ENCODE measurements around the gene RIN1. TPM values are rescaled to one million over a fixed set of nuclear protein-coding genes. Genes with fewer than 3 reads are reported as not detected.
A peak's percentile ranks its signal among the peaks of the same experiment; 100 is the strongest.

RIN1 gene
- total RNA-seq, 1 donor from 2014 or later, result 0.86 TPM

DNA sequence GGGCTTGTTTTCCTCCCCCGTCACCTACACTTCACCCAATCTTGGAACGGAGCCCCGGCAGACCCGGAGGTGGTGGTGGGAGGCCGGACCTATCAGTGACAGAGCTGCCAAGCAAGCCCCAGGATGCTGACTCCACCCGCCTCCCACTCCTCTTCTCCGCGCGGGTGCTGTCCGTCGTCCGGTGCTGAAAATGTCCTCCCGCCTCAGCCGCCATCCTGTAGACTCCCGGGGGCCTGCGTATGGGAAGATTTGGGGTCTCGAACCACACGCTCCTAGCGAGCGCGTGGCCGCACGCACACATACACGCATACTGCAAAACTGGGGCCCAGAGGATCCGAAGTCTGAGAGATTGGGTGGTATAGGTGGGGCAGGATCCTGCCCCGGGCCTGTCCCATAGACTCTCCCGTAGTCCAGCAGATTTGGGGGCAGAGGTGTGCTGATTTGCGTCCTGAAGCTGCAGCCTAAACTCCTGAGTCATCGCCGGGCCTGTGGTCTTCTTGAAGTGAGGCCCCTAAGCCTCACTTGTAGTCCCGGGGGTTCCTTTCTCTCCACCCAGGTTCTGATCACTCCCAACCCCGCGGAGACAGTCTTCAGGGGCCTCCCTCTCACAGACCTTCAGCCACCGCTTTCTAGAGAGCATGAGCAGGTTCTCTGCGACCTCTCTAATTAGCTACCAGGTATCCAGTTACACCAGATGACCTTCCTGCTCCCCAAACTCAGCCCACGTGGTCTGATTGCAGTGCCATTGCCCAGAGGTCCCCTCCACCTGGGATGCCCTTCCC lies 46.5 kb downstream of the RIN1 start:
- peak overlapping the region; percentile 99 for H3K27ac Mint-ChIP-seq
- H3K4me3 Mint-ChIP-seq, result peak overlapping the region; percentile 95
- intact Hi-C loops (cut with micrococcal nuclease), result loop anchor here (1.0 to 2.0 kb wide), 8 partner anchors 21 to 1063 kb away; partner anchors contain the start of genes NPAS4, POLD4 and RAB1B
- peak; percentile 78 for DNase-seq (ENCODE audit: low spot score)
- H3K27me3 Mint-ChIP-seq (ENCODE audit: insufficient read depth), result peaks cover 28% of the 10 kb centered on the region
- peaks cover 39% of the 10 kb centered on the region for H3K4me1 Mint-ChIP-seq (ENCODE audit: low read depth)
- peaks cover 5% of the 10 kb centered on the region for H3K36me3 Mint-ChIP-seq (ENCODE audit: low read depth)
- no peaks in the 10 kb centered on the region for H3K9me3 Mint-ChIP-seq

DNA sequence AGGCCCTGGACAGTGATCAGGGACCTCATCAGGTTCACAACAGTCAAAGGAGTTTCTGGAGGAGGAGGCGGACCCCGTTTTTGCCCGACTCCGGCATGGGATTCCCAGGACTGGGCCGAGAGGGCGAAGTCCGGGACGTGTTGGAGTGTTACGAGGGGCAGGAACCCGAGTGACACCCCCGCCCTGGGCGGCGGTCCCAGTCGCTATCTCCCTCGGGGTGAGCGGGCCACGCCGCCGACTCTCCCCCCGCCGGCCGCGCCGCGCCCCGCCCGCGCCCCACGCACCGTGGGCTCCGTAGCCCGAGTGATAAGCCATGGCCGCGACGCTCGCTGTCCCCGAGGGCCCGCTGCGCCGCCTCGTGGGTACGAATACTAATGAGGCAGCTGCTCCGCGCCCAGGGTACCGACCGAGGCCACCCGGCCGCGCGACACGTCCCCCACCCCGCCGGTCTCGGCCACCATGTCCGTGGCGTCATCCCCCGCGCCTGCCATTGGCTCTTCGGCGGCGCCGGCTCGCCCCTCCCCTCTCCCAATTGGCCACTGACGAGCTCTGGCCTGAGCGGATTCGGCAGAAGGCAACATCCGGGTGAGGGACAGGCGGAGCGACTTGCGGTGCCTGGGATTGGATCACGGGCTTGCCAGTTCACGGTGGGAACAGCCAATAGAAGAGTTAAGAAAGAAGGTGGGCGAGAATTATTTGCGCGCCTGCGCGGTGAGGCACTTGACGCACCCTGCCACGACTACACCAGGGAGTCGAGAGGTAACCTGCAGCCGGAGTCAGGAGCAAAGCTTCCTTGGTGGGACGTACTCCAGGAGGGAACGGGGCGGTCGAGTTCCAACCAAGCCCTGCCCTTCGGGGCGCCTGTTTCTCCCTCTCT lies 47.3 kb downstream of the RIN1 start, which contains the start of gene YIF1A:
Gene YIF1A, minus strand, starts transcription at position 473 of the 877 bp plus-strand sequence. Its CDS starts 158 bp downstream, at position 315.
- peaks cover 39% of the 10 kb centered on the region for H3K4me1 Mint-ChIP-seq (ENCODE audit: low read depth)
- intact Hi-C loops (cut with micrococcal nuclease), result loop anchor here (1.0 to 2.0 kb wide), 8 partner anchors 21 to 1064 kb away; partner anchors contain the start of genes NPAS4, POLD4 and RAB1B

DNA sequence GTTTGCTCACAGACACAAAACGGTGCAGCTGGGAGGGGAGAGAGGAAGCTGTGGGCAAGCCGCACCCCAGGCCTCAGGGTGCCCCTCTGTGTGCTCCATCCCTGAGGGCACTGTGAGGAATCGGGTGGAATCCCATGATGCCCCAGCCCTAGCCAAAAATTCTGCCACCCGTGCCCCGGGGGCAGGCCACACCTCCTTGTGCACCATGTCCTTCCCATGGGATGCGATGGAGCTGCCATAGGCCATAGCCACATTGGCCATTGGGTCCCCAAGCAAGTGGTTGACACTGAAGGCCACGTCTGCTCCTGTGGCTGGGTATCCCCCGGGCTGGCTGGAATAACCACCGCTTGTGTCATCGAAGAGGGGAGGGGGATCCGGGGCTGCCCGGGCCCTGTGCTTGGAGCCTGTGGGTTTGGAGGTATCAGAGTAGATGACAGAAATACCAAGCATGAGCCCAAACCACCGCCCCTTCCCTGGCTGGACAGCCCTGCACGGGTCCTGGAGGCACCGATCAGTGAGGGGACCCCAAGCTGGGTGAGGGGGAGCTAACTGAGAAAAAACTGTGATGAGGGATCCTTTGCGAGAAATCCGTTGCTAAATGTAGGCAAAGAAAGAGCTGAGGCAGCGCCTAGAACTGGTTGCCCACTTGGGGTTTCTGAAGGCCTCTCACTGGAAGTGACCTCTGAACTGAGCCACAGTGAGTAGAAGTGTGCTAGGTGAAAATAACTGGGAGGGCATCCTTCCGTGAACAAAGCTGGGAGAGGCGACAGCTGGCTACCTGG lies 48.2 kb downstream of the RIN1 start:
- Mint-ChIP-seq H3K36me3 (ENCODE audit: low read depth) (peaks cover 9% of the 10 kb centered on the region), H3K4me3 (peak overlapping the region; percentile 95), H3K27ac (peak overlapping the region; percentile 93), H3K4me1 (ENCODE audit: low read depth) (peaks cover 41% of the 10 kb centered on the region), H3K27me3 (ENCODE audit: insufficient read depth) (peaks cover 21% of the 10 kb centered on the region), H3K9me3 (no peaks in the 10 kb centered on the region)
- no peak for DNase-seq (ENCODE audit: low spot score)
- intact Hi-C loops (cut with micrococcal nuclease), result loop anchor here (2.0 kb wide), 1 partner anchor 1065 kb away; the partner anchor contains the start of gene POLD4

More for the DNA sequence above, 47.3 kb downstream of the RIN1 start, which contains the start of gene YIF1A:
- Mint-ChIP-seq H3K27ac (peak within 1 kb of the TSS; percentile 99), H3K36me3 (ENCODE audit: low read depth) (peaks cover 9% of the 10 kb centered on the region), H3K27me3 (ENCODE audit: insufficient read depth) (peaks cover 28% of the 10 kb centered on the region), H3K9me3 (no peaks in the 10 kb centered on the region), H3K4me3 (peak within 1 kb of the TSS; percentile 95)
- DNase-seq (ENCODE audit: low spot score), result peak; percentile 99

DNA sequence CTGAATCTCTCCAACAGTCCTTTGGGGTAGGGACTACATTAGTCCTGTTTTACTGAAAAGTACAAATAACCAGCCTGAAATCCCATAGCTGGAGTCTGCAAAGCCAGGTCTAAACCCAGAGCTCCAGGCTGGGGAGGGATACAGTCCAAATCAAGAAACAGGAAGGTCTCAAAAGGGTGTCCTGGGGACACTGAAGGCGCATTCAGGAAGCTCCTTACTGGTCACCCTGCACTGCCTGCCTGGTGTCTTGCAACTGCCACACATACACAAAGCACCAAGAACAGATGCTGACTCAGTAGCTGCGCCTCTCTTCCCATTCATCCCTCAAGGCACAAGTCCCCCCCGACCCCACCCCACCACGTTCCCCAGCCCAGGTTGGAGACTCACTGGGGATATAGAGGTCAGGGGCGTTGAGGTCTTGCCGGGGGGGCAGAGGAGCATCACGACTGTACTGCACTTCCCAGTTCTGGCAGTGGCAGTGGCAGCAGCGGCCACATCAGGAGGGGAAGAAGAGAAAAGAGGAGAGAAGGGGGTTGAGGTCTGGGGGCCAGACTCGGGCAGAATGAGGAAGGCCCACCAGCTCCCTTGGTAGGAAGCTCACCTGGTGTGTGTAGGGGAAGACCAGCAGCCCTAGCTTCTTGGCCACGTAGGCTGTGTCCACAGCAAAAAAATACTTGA lies 48.9 kb downstream of the RIN1 start:
- H3K27ac Mint-ChIP-seq, result peak overlapping the region; percentile 68
- intact Hi-C loops (cut with micrococcal nuclease), result no loop called here

DNA sequence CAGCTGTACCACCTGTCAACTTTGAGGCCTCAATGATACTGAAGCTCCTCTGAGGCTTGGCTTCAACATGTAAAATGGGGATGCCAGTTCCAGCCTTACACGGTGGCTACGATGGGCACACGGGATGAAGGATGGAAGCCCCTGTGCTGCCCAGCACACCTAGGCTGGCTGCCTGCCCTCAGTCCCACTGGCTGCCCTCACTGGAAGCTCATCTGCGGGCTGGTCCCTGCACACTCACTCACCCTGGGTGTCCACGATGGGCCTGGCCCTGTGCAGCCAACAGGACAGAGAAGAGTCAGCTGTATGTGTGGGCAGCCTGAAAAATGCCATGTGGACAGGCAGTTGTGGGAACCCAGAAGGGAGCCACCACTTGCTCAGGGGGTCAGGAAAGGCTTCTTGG lies 49.5 kb downstream of the RIN1 start:
- intact Hi-C loops (cut with micrococcal nuclease), result no loop called here
- peaks cover 9% of the 10 kb centered on the region for H3K36me3 Mint-ChIP-seq (ENCODE audit: low read depth)
- H3K27ac Mint-ChIP-seq, result no peak overlapping the region
- no peaks in the 10 kb centered on the region for H3K9me3 Mint-ChIP-seq
- DNase-seq (ENCODE audit: low spot score), result no peak
- H3K27me3 Mint-ChIP-seq (ENCODE audit: insufficient read depth), result peaks cover 18% of the 10 kb centered on the region
- H3K4me3 Mint-ChIP-seq, result peak overlapping the region; percentile 95
- H3K4me1 Mint-ChIP-seq (ENCODE audit: low read depth), result peaks cover 48% of the 10 kb centered on the region

More for the DNA sequence above, 48.9 kb downstream of the RIN1 start:
- Mint-ChIP-seq H3K27me3 (ENCODE audit: insufficient read depth) (peaks cover 15% of the 10 kb centered on the region), H3K9me3 (no peaks in the 10 kb centered on the region), H3K4me3 (peak overlapping the region; percentile 95), H3K36me3 (ENCODE audit: low read depth) (peaks cover 9% of the 10 kb centered on the region), H3K4me1 (ENCODE audit: low read depth) (peaks cover 42% of the 10 kb centered on the region)
- no peak for DNase-seq (ENCODE audit: low spot score)

DNA sequence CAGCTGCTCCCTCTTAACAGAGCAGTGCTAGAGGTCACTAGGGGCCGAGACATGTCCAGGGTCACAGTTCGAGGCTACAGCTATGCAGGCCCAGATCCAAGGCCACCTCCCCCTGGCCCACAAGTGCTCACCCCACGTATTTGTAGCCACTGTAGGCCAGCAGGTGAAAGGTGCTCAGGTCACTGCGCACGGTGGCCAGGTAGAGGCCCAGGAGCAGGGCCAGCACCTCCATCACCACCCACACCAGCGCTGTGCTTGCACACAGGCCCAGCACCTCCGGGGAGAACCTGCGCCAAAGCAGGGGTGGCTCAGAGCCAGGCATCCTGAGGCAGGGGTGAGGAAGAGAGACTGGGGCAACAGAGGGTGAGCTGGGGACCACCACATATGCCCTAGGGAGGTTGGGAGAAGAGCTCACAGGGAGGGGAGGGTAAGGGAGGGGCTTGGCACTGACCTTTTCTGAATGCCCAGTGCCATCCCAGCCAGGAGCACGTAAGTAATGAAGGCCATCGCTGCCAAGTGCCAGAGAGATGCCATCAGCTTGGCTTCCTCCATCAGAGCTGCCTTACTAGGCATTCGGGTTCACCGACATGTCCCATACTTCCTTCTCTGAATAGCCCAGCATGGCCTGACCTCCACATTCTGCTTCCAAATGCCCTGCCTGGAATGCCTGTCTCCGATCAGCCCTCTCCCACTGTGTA lies 50.8 kb downstream of the RIN1 start:
- H3K9me3 Mint-ChIP-seq, result no peaks in the 10 kb centered on the region

DNA sequence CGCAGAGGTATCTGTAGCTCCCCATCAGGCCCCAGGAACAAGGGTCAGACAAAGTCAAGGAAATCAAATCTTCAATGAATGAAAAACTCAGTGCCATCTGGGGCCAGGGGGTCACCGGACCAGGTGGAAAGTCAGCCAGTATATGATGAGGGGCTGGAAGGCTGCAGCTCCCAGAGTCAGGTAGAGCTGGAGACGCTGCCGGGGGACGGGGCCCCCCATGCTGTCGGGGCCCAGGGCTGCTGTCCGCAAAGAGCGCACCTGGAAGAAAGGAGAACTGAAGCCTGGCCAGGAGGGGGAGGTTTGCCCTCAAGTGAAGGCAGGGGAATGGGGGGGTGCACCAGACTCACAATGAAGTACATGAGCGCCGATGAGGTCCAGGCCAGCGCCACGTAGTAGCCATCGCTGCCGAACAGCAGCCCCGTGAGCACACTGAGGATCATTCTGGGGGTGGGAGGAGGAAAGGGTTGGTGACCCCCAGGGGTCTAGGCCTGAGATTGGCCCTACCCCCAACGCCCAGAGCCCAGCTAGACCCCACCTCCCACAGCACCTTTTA lies 51.6 kb downstream of the RIN1 start:
- H3K9me3 Mint-ChIP-seq, result no peaks in the 10 kb centered on the region
- peaks cover 11% of the 10 kb centered on the region for H3K27me3 Mint-ChIP-seq (ENCODE audit: insufficient read depth)
- peaks cover 9% of the 10 kb centered on the region for H3K36me3 Mint-ChIP-seq (ENCODE audit: low read depth)
- no peak overlapping the region for H3K4me3 Mint-ChIP-seq
- no peak for DNase-seq (ENCODE audit: low spot score)
- intact Hi-C loops (cut with micrococcal nuclease), result no loop called here
- peaks cover 36% of the 10 kb centered on the region for H3K4me1 Mint-ChIP-seq (ENCODE audit: low read depth)
- no peak overlapping the region for H3K27ac Mint-ChIP-seq

More for the DNA sequence above, 50.8 kb downstream of the RIN1 start:
- peak overlapping the region; percentile 33 for H3K4me3 Mint-ChIP-seq
- intact Hi-C loops (cut with micrococcal nuclease), result no loop called here
- DNase-seq (ENCODE audit: low spot score), result no peak
- H3K27ac Mint-ChIP-seq, result no peak overlapping the region
- peaks cover 9% of the 10 kb centered on the region for H3K36me3 Mint-ChIP-seq (ENCODE audit: low read depth)
- peaks cover 9% of the 10 kb centered on the region for H3K27me3 Mint-ChIP-seq (ENCODE audit: insufficient read depth)
- peaks cover 44% of the 10 kb centered on the region for H3K4me1 Mint-ChIP-seq (ENCODE audit: low read depth)

DNA sequence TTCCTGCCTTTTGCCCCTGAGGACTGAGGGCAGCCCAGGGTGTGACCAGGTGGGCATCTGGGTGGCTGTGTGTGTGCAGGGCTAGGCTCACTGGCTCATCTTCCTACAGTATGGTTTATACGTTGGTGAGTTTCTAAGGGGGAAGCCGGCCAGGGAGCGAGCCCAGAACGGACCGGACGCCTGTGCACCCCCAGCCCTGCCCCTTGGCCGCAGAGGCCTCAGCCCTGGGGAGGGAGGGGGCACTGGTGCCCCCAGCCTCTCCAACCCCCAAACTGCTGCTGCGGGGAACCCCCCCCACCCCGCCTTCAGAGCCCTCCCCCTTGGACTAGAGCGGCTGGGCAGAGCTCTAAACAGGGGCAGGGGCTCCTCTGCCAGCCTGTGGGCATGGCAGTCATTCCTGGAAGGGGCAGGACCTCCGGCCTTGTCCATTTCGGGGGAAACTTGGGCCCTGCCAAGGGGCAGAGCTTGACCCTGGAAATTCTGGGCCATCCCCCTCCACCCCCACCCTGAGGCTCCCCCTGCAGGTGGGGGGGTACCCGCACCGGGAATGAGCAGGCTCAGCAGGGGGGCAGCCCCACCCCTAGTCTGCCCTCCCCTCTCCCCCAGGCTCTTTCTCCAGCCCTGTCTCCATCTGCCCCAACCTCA lies 52.7 kb downstream of the RIN1 start:
- Mint-ChIP-seq H3K27me3 (ENCODE audit: insufficient read depth) (peaks cover 10% of the 10 kb centered on the region), H3K27ac (peak overlapping the region; percentile 58), H3K36me3 (ENCODE audit: low read depth) (peaks cover 6% of the 10 kb centered on the region), H3K9me3 (no peaks in the 10 kb centered on the region), H3K4me1 (ENCODE audit: low read depth) (peaks cover 29% of the 10 kb centered on the region), H3K4me3 (no peak overlapping the region)
- intact Hi-C loops (cut with micrococcal nuclease), result no loop called here
- DNase-seq (ENCODE audit: low spot score), result no peak

DNA sequence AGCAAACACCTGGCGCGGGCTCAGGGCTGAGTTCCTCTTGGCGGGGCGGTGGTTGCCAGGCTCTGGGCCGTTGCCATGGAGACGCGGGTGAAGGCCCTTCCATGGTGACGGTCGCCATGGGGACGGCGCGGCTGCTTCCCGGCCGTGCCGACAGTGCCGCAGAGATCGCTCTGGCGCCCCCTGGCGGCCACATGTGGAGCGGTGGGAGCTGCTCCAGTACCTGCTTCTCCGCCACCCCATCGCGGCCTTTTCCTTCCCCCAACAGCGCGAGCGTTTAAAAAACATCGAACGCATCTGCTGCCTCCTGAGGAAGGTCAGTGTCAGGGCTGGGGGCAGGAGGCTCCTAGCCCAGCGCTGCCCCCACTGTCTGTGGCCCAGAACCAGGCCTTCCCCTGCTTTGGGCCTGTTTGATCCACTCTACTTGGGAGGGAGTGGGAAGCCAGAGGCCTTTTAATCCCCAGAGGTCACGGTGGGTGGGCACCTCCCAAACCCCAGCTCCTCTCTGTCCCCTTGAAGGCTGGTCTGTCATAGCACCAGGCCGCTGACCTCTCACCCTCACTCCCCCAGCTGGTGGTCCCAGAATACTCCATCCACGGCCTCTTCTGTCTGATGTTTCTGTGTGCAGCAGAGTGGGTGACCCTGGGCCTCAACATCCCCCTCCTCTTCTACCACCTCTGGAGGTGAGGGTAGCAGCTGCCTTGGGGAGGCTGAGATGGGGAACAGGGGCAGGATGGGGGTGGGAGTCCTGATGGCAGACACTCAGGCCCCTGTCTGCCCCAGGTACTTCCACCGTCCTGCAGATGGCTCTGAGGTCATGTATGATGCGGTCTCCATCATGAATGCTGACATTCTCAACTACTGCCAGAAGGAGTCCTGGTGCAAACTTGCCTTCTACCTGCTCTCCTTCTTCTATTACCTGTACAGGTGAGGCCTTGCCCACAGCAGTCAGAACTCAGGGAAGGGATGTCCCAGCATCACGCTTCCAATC lies 53.5 kb downstream of the RIN1 start:
- H3K9me3 Mint-ChIP-seq, result no peaks in the 10 kb centered on the region
- no peak overlapping the region for H3K4me3 Mint-ChIP-seq

More for the DNA sequence above, 53.5 kb downstream of the RIN1 start:
- Mint-ChIP-seq H3K36me3 (ENCODE audit: low read depth) (peaks cover 6% of the 10 kb centered on the region), H3K4me1 (ENCODE audit: low read depth) (peaks cover 29% of the 10 kb centered on the region), H3K27me3 (ENCODE audit: insufficient read depth) (peaks cover 10% of the 10 kb centered on the region), H3K27ac (peak overlapping the region; percentile 40)
- DNase-seq (ENCODE audit: low spot score), result peak; percentile 98
- intact Hi-C loops (cut with micrococcal nuclease), result loop anchor here (1.0 kb wide), 2 partner anchors 14 to 60 kb away; partner anchors contain the start of gene RAB1B

All from activated T-helper 1 cell treated with anti-CD3 and anti-CD28 coated beads, Interleukin-12 subunit alpha, Interleukin-12 subunit beta, Interleukin-2, Interleukin-4 antibody, amounts not matched to agents 30 ng/mL and 10 ng/mL and 1 ng/mL, durations not matched to agents 14 hours and 24 hours and 36 hours (primary cell).